ENCODE data around the gene SPON1. TPM values are rescaled to one million over a fixed set of nuclear protein-coding genes. Genes with fewer than 3 reads are reported as not detected.

Gene SPON1
- total and polyA plus RNA-seq, 2 of the 8 experiments (the other 6 are each of a cell fraction or from before 2014, with no cell fraction given) = 1.5 to 5.4 TPM

DNA sequence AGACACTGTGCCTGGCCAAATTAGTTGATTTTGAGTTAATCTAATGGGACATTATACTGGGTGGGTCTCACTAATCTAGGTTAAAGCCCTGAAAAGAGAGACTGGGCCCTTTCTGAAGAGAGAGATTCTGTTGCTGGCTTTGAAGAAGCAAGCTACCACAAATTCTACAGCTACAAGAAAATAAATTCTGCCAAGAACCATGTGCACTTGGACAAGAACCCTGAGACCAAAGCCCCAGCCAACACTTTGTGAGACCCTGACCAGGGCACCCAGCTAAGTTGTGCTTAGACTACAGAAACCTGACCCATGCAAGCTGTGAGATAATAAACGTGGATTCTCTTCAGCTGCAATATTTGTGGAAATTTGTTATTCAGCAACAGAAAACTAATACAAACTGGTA, 20.1 kb upstream of the SPON1 start:
- Histone ChIP-seq H3K4me2 (ENCODE audit: insufficient read depth in 1 of 2, low read depth in 2 of 2, low read length in 2 of 2) (no peak overlapping the region), H3K23me2 (ENCODE audit: low read depth, low read length) (no peaks in the 10 kb centered on the region), H3K79me2 (ENCODE audit: control insufficient read depth in 1 of 2, insufficient read depth in 2 of 2, low read length in 2 of 2) (no peaks in the 10 kb centered on the region), H2BK15ac (ENCODE audit: low read length) (no peak overlapping the region), H3K23ac (ENCODE audit: insufficient read length) (no peak overlapping the region), H2AFZ (ENCODE audit: low read length) (no peak overlapping the region), H3K79me1 (ENCODE audit: low read depth, low read length) (no peaks in the 10 kb centered on the region), H3K14ac (ENCODE audit: insufficient read length) (no peak overlapping the region), H3K4me3 (ENCODE audit: extremely low read depth in 1 of 4, insufficient read depth in 2 of 4, low read depth in 3 of 4, low read length in 4 of 4) (no peak overlapping the region), H2BK12ac (ENCODE audit: low read depth, low read length) (no peak overlapping the region), H3K4ac (replicated peaks; ENCODE audit: insufficient read length, low read depth, low read length) (no peak overlapping the region), H4K8ac (ENCODE audit: extremely low read depth, insufficient read depth, low read length) (no peak overlapping the region), H4K91ac (replicated peaks; ENCODE audit: insufficient read length, low read length) (no peak overlapping the region), H4K5ac (ENCODE audit: insufficient read length, low read depth, low read length) (no peak overlapping the region), H3K27me3 (replicated peaks in 1 of 4; ENCODE audit: control insufficient read depth in 3 of 4, extremely low read depth in 1 of 4, insufficient read depth in 3 of 4, low read length in 3 of 4) (no peaks in the 10 kb centered on the region), H2BK120ac (replicated peaks; ENCODE audit: low read depth, low read length) (no peak overlapping the region), H3K36me3 (ENCODE audit: control insufficient read depth in 2 of 4, insufficient read depth in 4 of 4, low read length in 3 of 4) (no peaks in the 10 kb centered on the region), H3K27ac (ENCODE audit: low read depth, low read length) (no peak overlapping the region), H3K18ac (ENCODE audit: extremely low read depth, low read length) (no peak overlapping the region), H2BK5ac (ENCODE audit: low read depth, low read length) (no peak overlapping the region), H3K9me3 (ENCODE audit: insufficient read depth in 2 of 2, low read depth in 1 of 2, low read length in 1 of 2) (peaks cover 8 to 12% of the 10 kb centered on the region in 2 experiments; a peak in 2 of 4 replicates), H2BK20ac (ENCODE audit: low read length) (no peak overlapping the region), H4K20me1 (replicated peaks in 1 of 2; ENCODE audit: control insufficient read depth in 1 of 2, insufficient read depth in 2 of 2, low read length in 2 of 2) (no peaks in the 10 kb centered on the region), H3K4me1 (replicated peaks in 1 of 4; ENCODE audit: control insufficient read depth in 3 of 4, insufficient read depth in 4 of 4, low read length in 3 of 4) (no peaks in the 10 kb centered on the region), H3K9ac (replicated peaks in 1 of 4; ENCODE audit: extremely low read depth in 1 of 4, low read depth in 3 of 4, low read length in 3 of 4) (no peak overlapping the region), H2AK5ac (ENCODE audit: low read depth, low read length) (no peak overlapping the region), H3K56ac (replicated peaks; ENCODE audit: insufficient read length, low read depth, low read length) (no peak overlapping the region)
- CTCF ChIA-PET (ENCODE audit: partially characterized antibody) = interaction anchor here (0.6 to 6.1 kb wide), 10 partner anchors 11 to 513 kb away, joined by 3 to 51 read pairs (median 4); no protein-coding TSS in a partner anchor
- POLR2A ChIA-PET (ENCODE audit: partially characterized antibody) = no interaction called here
- DNase-seq (ENCODE audit: low read depth in 1 of 2, low spot score in 2 of 2) (no peak), FAIRE-seq (no peak)
- 96% methylated on average over 1 of the region's 1 CpG; no CpG with 5 or more reads in 1 of the 2 experiments for WGBS, 2 experiments (ENCODE audit: extremely low coverage in 1 of 2, insufficient coverage in 1 of 2, insufficient read length in 1 of 2, insufficient replicate concordance in 2 of 2, low coverage in 1 of 2, low lambda C conversion rate in 2 of 2, missing lambda C conversion rate in 1 of 2)
- no peak for TF ChIP-seq MAX (IDR thresholded peaks at IDR 0.05)
- TF ChIP-seq E2F6 (IDR thresholded peaks at IDR 0.05) = no peak
- no peak for TF ChIP-seq SP4 (IDR thresholded peaks at IDR 0.05; ENCODE audit: low read length)
- no peak for TF ChIP-seq POLR2AphosphoS5 (IDR thresholded peaks at IDR 0.05; ENCODE audit: low read depth, low read length)
- TF ChIP-seq KDM1A (IDR thresholded peaks at IDR 0.05; ENCODE audit: borderline replicate concordance, low read length) = no peak
- no peak for TF ChIP-seq KDM5A (IDR thresholded peaks at IDR 0.05; ENCODE audit: low read length)
- TF ChIP-seq CHD1 (IDR thresholded peaks at IDR 0.05; ENCODE audit: low read depth, low read length) = no peak
- TF ChIP-seq NANOG (IDR thresholded peaks at IDR 0.05; ENCODE audit: insufficient read depth, low read depth, low read length, poor library complexity, severe bottlenecking) = no peak
- TF ChIP-seq SUZ12 (IDR thresholded peaks at IDR 0.05; ENCODE audit: low read length) = no peak
- no peak for TF ChIP-seq GTF2F1 (IDR thresholded peaks at IDR 0.05; ENCODE audit: borderline replicate concordance, low read depth, low read length)
- no peak for TF ChIP-seq HDAC2 (IDR thresholded peaks at IDR 0.05; ENCODE audit: borderline replicate concordance in 1 of 2, low read depth in 2 of 2, low read length in 2 of 2)
- TF ChIP-seq ATF2 (IDR thresholded peaks at IDR 0.05; ENCODE audit: low read length) = no peak
